Activated CD8-positive, alpha-beta T cell treated with anti-CD3 and anti-CD28 coated beads for 36 hours (primary cell): ENCODE data around the gene URB1. TPM values are rescaled to one million over a fixed set of nuclear protein-coding genes. Genes with fewer than 3 reads are reported as not detected.

ENCODE experiments used
- ATAC-seq: fragments of 200-7000 bp; cut with Tn5 transposase; one replicate; pipeline ENCODE4 v1.10.0; 2021; ENCODE audit warnings: mild to moderate bottlenecking, moderate library complexity
- CTCF ChIA-PET: fragments of 350-600 bp; sonication (Branson Sonifier 250); formaldehyde crosslinking; loops from one replicate; lab custom pipeline; 2021; ENCODE audit warnings: antibody characterized with exemption; lab: Charles Lee
- POLR2A ChIA-PET: fragments of 350-600 bp; sonication (Branson Sonifier 250); formaldehyde crosslinking; loops from one replicate; lab custom pipeline; 2021; ENCODE audit warnings: antibody characterized with exemption; lab: Charles Lee
- DNase-seq: peaks from one replicate; pipeline ENCODE4 v3.0.0-alpha.2; 2020
- H3K27ac Mint-ChIP-seq: one replicate; pipeline ENCODE4 v1.8.0; 2021; ENCODE audit warnings: mild to moderate bottlenecking, mixed read lengths
- H3K27me3 Mint-ChIP-seq: one replicate; pipeline ENCODE4 v1.8.0; 2021; ENCODE audit warnings: mixed read lengths
- H3K36me3 Mint-ChIP-seq: one replicate; pipeline ENCODE4 v1.8.0; 2021; ENCODE audit warnings: low read depth, mixed read lengths
- H3K4me1 Mint-ChIP-seq: one replicate; pipeline ENCODE4 v1.8.0; 2021; ENCODE audit warnings: low read depth, mixed read lengths
- H3K4me3 Mint-ChIP-seq: one replicate; pipeline ENCODE4 v1.8.0; 2021; ENCODE audit warnings: mild to moderate bottlenecking, moderate library complexity, mixed read lengths
- H3K9me3 Mint-ChIP-seq: one replicate; pipeline ENCODE4 v1.8.0; 2021; ENCODE audit warnings: mixed read lengths
- CTCF ChIP-seq: fragments of 200-600 bp; IDR thresholded peaks from one replicate; pipeline ENCODE4 v1.8.0; 2022; ENCODE audit warnings: antibody characterized with exemption, mild to moderate bottlenecking
- intact Hi-C: fragments of 100-400 bp; cut with micrococcal nuclease; formaldehyde crosslinking; loops from one replicate; pipeline ENCODE4 v1.10.0; 2022
- total RNA-seq, 2 experiments: library from RNA; stranded (reverse); gene quantifications; one replicate each; pipeline ENCODE4 v1.2.3, GENCODE V29; 2021

Gene URB1
- total RNA-seq, 2 experiments from 2014 or later = 30.9 to 31.8 TPM

GRCh38 chr21:32298658-32299081, 94.1 kb downstream of the URB1 start, which contains the start of gene MRAP:
Gene MRAP (plus strand): TSS chr21:32298855. CDS start chr21:32298972, 117 bp downstream.
- H3K27ac Mint-ChIP-seq = no peak within 1 kb of the TSS
- H3K4me3 Mint-ChIP-seq = no peak within 1 kb of the TSS
- H3K9me3 Mint-ChIP-seq = no peaks in the 10 kb centered on the region
- ATAC-seq = no peak
- no peaks in the 10 kb centered on the region for H3K4me1 Mint-ChIP-seq
- TF ChIP-seq CTCF = no peak
- H3K36me3 Mint-ChIP-seq = peaks cover 15% of the 10 kb centered on the region
- no peak for DNase-seq
- POLR2A ChIA-PET = interaction anchor here (1.0 kb wide), 1 partner anchor 19 kb away, joined by 3 read pairs; no protein-coding TSS in a partner anchor
- intact Hi-C loops = no loop called here
- CTCF ChIA-PET = no interaction called here
- no peaks in the 10 kb centered on the region for H3K27me3 Mint-ChIP-seq

- Mint-ChIP-seq H3K27me3 (no peaks in the 10 kb centered on the region), H3K9me3 (no peaks in the 10 kb centered on the region), H3K4me1 (no peaks in the 10 kb centered on the region), H3K36me3 (peaks cover 15% of the 10 kb centered on the region), H3K27ac (no peak overlapping the region), H3K4me3 (no peak overlapping the region)
- POLR2A ChIA-PET = interaction anchor here (1.0 kb wide), 1 partner anchor 19 kb away, joined by 3 read pairs; no protein-coding TSS in a partner anchor
- no peak for ATAC-seq
- TF ChIP-seq CTCF = no peak
- CTCF ChIA-PET = no interaction called here
- DNase-seq = no peak
- intact Hi-C loops = no loop called here
These were observed 94.7 kb downstream of the URB1 start for GRCh38 chr21:32298148-32298559.

- ChIA-PET CTCF (no interaction called here), POLR2A (no interaction called here)
- TF ChIP-seq CTCF = no peak
- Mint-ChIP-seq H3K4me3 (no peak overlapping the region), H3K36me3 (peaks cover 15% of the 10 kb centered on the region), H3K9me3 (no peaks in the 10 kb centered on the region), H3K27me3 (no peaks in the 10 kb centered on the region), H3K27ac (no peak overlapping the region), H3K4me1 (no peaks in the 10 kb centered on the region)
- intact Hi-C loops = no loop called here
- DNase-seq (no peak), ATAC-seq (no peak)
These were observed 95.4 kb downstream of the URB1 start for GRCh38 chr21:32297449-32297848.

GRCh38 chr21:32285476-32285875, 107.3 kb downstream of the URB1 start:
- Mint-ChIP-seq H3K9me3 (no peaks in the 10 kb centered on the region), H3K4me3 (no peak overlapping the region), H3K36me3 (no peaks in the 10 kb centered on the region), H3K4me1 (peaks cover 1% of the 10 kb centered on the region), H3K27ac (no peak overlapping the region), H3K27me3 (no peaks in the 10 kb centered on the region)
- ATAC-seq (no peak), DNase-seq (no peak)
- CTCF ChIA-PET = no interaction called here
- TF ChIP-seq CTCF = no peak
- intact Hi-C loops = no loop called here
- POLR2A ChIA-PET = no interaction called here

- DNase-seq (no peak), ATAC-seq (no peak)
- H3K4me3 Mint-ChIP-seq = no peak overlapping the region
- ChIA-PET CTCF (no interaction called here), POLR2A (no interaction called here)
- TF ChIP-seq CTCF = no peak
- no peaks in the 10 kb centered on the region for H3K9me3 Mint-ChIP-seq
- H3K27ac Mint-ChIP-seq = no peak overlapping the region
- H3K4me1 Mint-ChIP-seq = peaks cover 10% of the 10 kb centered on the region
- peaks cover 8% of the 10 kb centered on the region for H3K36me3 Mint-ChIP-seq
- H3K27me3 Mint-ChIP-seq = no peaks in the 10 kb centered on the region
- intact Hi-C loops = no loop called here
These were observed 109.8 kb downstream of the URB1 start for GRCh38 chr21:32282992-32283391.
